ENCODE results near the gene MYH11.
"Not testable (repeated sequence)": the region's sequence is repeated elsewhere in the genome, so short reads cannot be mapped to it uniquely, and the experiment has no call there.

MYH11 gene

DNA sequence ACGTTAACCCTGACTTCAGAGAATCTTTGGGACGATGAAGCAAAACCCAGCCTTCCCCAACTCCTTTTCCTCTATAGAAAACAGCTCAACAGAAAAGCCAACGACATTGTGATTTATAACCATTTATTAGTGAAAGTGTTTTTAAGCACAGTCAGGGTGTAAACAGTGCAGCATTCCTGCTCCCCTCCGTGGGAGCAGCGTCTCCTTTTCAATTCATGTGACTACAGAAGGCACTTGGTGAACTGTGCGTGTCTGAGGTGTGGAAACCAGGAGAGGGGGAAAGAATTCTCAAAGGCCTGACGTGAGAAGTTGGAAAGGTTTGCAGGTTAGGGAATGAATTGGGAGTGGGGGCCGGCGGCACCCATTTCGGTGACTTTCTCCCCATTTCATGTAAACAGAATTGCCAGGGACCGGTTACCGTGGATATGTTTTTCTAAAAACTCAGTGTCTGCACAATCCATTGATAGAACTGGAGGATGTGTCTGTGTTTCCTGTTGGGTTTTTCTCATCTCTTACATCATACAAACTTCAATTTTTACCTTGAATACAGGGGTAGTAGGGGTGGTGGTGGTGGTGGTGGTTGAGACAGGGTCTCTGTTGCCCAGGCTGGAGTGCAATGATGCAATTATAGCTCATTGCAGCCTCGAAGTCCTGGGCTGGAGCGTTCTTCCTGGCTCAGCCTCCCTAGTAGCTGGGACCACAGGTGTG lies 153.6 kb downstream of the MYH11 start:
- no peak for DNase-seq

DNA sequence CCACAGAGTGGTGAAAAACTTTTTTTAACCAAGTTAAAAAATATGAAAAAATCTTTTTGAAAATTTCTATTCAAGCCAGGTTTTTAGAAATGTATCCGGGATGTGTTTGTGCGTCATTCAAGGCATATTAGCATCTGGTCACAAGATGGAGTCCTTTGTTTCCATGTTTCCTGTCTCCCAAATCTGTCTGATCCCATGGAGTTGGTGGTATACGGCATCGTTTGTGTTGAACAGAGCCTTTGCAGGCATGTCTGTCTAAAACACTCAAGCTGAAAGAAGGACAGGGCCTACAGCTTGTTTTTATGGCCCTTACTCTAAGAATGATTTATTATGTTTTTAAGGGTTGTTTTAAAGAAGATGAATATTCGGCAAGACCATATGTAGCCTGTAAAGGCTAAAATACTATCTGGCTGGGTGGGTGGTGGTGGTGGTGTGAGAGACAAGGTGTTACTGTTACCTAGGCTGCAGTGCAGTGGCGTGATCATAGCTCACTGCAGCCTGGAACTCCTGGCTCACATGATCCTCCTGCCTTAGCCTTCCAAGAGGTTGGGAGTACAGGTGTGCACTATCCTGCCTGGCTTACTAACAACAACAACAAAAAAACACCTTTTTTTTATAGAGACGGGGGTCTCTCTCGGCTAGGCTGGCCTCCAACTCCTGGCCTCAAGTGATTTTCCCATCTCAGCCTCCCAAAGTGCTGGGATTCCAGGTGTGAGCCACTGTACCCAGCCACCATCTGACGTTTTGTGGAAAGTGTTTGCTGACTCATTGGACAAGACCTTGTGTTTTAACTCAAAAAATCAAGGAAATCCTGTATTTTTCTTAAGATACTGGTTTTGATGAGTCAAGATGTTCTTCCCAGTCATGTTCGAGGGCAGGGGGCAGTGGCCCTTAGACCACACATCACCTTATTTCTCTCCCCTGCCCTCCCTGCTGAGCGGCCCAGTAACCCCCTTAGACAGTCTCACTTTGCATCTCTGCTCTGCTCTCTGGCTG lies 154.6 kb downstream of the MYH11 start:
- DNase-seq, result no peak

DNA sequence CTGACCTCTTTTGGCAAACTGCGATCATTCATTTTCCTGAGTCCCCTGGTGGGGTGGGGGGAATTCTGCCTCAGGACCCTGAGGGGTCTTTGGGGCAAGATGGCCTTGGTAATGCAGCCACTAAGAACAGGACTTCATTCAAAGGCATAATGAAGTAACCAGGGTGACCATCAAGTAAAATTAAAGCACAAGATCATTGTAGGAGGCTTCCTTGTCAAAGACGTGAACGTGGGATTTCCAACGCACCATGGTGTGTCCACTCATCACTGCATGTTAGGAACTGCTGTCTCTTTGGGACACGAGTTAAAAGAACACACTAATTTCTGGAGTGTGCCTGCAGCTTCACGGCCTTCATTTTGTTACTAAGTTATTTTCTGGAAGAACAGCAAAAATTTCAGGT lies 155.5 kb downstream of the MYH11 start:
- DNase-seq, result no peak

DNA sequence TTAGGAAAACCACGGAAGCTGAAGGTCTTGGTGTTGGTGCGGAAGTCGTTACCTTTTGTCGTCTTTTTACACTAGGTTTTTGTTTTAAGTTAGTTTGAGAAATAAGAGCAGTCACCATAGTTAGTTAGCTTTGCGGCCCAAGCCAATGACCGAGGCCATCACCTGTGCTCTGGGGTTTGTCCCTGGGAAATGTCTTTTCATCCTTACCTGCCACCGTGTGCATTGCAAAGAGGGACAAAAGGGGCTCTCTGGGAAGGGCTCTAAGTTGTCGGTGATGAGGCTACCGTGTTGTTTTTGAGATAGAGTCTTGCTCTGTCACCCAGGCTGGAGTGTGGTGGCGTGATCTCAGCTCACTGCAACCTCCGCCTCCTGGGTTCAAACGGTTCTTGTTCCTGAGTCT lies 157.0 kb downstream of the MYH11 start:
- DNase-seq, result no peak

DNA sequence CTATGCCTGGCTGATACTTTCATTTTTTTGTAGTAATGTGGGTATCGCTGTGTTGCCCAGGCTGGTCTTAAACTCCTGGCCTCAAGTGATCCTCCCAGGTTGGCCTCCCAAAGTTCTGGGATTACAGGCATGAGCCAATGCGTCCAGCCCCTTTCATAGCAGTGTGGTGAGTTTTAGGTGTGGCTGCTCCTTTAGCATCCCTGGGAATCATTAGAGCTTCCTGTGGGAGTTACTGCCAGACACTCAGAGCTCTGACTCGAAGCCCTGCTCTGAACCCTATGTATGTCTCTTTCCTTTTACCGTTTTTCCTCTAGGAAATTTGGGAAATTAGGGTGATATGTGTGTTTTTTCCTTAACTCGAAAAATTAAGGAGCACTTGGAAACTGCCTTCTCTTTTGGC lies 162.3 kb downstream of the MYH11 start:
- DNase-seq, result no peak

DNA sequence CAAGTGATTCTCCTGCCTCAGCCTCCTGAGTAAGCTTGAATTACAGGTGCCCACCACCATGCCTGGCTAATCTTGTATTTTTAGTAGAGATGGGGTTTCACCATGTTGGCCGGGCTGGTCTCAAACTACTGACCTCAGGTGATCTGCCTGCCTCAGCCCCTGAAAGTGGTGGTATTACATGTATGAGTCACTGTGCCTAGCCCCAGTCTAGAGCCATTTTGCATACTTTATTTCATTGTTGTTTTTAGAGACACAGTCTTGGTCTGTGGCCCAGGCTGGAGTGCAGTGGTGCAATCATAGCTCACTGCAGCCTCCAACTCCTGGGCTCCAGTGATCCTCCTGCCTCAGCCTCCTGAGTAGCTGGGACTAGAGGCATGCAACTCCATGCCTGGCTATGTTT lies 164.3 kb downstream of the MYH11 start:
- DNase-seq, result not testable (repeated sequence)

DNA sequence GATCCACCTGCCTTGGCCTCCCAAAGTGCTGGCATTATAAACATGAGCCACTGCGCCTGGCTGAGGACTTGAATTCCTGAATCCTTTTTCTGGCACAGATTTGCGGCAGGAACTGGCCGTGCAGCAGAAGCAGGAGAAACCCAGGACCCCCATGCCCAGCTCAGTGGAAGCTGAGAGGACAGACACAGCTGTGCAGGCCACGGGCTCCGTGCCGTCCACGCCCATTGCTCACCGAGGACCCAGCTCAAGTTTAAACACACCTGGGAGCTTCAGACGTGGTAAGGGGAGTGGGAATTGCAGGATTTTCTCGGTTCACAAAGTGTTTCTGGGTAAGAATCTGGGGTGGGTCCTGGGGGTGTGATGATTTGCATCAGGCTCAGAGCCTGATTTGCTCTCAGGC lies 165.8 kb downstream of the MYH11 start:
- no peak for DNase-seq

DNA sequence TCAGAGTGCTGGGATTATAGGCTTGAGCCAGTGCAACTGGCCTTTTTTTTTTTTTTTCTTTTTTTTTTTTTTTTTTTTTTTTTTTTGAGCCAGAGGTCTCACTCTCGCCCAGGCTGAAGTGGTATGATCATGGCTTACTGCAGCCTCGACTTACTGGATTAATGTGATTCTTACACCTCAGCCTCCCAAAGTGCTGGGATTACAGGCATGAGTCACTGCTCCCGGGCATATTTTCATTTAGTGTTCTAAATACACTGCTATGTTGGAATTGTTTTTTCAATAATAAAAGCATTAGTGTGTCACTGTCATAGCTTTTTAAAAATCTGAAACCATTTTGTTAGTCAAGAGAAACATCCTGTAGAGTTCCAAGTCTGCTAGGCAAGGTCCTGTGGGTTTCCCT lies 166.5 kb downstream of the MYH11 start:
- no peak for DNase-seq

DNA sequence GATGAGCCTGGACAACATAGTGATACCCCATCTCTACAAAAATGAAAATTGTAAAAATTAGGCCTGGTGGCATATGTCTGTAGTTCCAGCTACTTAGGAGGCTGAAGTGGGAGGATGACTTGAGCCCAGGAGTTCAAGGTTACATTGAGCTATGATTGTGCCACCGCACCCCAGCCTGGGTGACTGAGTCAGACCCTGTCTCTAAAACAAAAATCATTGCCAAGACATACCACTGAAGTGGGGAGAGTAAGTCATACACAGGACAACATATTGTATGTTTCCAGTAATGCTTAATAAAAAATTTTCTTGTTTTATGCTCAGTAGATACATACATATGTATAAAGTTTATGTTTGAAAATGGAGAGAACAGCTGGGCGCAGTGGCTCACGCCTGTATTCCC lies 167.5 kb downstream of the MYH11 start:
- DNase-seq, result no peak

DNA sequence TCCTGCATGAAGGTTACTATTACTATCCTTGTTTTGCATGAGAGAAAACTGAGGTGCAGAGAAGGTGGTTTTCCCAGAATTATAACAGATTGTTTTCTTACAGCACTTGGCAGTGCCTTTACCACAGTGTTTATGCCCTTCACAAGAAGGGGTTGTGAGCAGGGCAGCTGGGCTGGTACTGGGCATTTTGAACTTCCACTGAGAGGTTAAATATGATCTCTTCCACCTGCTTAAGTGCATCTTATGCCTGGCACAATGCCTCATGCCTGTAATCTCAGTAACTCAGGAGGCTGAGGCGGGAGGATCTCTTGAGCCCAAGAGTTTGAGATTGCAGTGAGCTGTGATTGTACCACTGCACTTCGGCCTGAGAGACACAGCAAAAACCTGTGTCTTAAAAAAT lies 170.5 kb downstream of the MYH11 start:
- peak; percentile 23 for DNase-seq

DNA sequence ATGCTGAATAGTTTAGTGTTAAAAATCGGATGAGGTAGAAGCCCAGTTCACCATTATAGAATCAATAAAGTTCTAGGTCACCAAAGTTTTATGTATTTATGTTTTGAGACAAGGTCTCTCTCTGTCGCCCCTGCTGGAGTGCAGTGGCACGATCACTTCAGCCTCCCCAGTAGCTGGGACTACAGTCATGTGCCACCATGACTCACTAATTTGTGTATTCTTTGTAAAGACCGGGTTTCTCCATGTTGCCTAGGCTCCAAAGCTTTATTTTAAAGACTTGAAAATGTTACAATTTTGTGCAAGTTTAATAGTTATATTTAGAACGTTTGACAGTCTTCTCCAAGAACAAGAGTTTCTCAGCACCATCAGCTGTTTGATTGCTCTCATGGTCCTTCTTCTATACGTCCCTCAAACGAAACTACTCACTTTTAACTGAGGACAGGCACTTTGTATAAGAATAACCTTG lies 174.7 kb downstream of the MYH11 start:
- DNase-seq, result peak; percentile 47

DNA sequence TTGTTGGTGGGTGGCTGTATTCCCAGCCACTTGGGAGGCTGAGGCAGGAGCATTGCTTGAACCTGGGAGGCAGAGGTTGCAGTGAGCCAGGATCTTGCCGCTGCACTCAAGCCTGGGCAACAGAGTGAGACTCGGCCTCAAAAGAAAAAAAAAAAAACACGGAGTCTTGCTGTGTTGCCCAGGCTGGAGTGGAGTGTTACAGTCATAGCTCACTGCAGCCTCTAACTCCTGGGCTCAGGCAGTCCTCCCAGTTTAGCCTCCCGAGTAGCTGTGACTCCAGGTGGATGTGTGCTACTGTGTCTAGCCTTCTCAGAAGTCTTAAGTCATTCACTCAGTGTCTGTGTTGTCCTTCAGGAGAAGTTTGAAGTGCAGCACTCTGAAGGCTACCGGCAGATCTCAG lies 179.4 kb downstream of the MYH11 start:
- no peak for DNase-seq

DNA sequence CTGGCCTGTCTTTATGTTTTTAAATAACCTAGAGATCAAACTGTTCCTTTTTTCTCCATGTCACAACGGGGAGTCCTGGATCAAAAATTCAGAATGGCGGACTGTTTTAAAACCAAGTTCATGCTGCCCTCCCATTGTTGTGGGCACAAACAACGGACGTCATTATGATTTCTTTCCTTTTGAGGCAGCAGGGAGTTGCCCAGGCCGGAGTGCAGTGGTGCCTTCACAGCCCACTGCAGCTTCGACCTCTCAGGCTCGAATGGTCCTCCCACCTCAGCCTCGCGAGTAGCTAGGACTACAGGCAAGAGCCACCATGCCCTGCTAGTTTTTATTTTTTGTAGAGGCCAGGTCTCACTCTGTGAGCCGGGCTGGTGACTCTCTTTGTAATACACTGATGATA lies 180.3 kb downstream of the MYH11 start:
- no peak for DNase-seq

DNA sequence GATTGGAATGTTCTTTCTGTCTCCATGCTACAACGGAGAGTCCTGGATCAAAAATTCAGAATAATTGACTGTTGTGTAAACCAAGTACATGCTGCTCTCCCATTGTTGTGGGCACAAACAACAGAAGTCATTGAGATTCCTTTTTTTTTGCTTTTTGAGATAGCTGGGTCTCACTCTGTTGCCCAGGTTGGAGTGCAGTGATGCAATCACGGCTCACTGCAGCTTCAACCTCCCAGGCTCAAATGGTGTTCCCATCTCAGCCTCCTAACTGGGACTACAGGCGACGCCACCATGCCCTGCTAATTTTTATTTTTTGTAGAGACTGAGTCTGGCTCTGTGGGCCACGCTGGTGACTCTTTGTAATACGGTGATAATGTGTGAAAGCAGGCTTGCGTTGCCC lies 182.3 kb downstream of the MYH11 start:
- no peak for DNase-seq

DNA sequence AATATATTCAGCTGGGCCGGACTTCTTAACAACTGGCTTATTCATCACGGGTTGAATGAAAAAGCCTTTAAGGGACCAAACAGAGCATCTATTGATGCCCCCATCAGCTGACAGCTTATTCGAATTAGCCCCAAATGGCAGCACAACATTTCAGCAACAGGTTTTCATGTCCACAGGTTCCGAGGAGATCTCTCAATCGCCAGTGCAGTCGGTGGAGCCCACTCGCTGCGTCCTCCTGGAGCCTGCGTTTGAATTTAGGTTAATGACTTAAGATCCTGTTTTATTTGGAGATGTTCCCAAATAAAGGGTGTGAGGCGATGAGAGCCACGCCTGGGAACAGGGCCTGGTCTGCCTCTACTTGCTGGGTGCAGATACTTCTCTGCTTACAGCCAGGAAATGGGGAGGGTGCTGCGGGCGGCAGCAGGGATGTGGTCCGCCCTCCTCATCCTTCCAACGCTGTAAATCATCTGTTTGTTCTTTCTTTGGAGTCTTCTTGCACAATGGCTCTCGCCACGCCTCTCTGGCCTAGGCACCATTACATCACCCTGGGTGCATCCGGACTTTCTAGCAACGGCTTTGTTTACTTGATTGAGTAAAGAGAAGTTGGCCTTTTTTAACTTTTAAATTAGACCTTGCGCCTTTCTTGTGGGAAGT lies 184.2 kb downstream of the MYH11 start:
- peak; percentile 100 for DNase-seq

DNA sequence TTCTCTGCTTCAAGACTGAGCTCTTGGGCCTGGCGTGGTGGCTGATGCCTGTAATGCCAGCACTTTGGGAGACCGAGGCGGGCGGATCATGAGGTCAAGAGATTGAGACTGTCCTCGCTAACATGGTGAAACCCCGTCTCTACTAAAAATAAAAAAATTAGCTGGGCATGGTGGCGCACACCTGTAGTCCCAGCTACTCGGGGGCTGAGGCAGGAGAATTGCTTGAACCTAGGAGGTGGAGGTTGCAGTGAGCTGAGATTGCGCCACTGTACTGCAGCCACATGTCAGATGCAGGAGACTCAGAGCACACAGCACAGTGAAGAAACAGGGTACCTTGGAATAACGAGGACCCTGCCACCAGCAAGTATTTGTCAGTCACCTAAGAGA lies 184.7 kb downstream of the MYH11 start:
- DNase-seq, result not testable (repeated sequence)

DNA sequence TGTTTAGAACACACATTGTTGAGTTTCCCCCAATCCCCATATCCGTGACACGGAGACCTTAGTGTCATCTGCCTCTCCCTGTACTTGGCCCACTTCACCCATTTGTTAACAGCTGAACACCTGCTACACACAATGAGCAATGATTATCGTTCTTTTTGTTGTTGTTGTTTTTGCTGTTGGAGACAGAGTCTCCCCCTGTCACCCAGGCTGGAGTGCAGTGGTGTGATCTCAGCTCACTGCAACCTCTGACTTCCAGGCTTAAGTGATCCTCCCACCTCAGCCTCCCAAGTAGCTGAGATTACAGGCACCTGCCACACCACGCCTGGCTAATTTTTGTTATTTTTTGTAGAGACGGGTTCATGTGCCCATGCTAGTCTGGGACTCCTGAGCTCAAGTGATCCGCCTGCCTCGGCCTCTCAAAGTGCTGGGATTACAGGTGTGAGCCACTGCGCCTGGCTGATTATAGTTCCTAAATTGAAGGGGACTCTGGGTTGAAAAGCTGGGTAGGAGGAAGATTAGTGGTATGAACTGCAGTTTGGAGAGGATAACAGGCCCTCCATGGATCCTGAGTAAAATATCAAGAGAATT lies 185.2 kb downstream of the MYH11 start:
- peak; percentile 62 for DNase-seq

DNA sequence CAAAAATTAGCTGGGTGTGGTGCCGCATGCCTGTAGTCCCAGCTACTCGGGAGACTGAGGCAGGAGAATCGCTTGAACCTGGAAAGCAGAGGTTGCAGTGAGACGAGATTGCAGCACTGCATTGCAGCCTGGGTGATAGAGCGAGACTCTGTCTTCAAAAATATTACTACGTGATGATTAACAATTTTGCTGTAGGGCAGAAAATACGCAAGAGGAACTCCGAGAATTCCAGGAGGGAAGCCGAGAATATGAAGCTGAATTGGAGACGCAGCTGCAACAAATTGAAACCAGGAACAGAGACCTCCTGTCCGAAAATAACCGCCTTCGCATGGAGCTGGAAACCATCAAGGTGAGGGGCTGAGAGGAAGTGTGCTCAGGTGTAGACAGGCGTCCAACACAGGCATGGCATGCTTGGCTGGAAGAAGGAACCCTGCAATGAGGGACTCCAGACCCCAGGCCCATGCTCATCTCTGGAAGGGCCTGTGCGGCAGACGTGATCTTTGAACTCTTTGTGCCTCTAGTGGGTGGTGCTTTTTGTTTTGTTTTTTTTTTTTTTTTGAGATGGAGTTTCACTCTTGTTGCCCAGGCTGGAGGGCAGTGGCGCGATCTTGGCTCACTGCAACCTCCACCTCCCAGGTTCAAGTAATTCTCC lies 189.6 kb downstream of the MYH11 start:
- no peak for DNase-seq

DNA sequence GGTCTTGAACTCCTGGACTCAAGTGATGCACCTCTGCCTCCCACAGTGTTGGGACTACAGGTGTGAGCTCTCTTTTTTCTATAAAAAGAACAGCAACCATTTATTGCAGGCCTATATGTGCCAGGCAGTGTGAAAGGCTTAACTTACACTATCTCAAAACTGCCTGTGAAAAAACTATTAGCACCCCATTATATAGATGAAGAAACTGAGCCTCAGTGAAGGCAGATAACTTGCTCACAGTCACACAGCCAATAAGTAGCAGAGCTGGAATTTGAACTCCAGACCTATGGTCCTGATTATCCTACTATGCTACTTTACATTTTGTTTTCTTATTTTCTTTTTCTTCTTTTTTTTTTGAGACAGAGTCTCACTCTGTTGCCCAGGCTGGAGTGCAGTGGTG lies 191.7 kb downstream of the MYH11 start:
- no peak for DNase-seq

DNA sequence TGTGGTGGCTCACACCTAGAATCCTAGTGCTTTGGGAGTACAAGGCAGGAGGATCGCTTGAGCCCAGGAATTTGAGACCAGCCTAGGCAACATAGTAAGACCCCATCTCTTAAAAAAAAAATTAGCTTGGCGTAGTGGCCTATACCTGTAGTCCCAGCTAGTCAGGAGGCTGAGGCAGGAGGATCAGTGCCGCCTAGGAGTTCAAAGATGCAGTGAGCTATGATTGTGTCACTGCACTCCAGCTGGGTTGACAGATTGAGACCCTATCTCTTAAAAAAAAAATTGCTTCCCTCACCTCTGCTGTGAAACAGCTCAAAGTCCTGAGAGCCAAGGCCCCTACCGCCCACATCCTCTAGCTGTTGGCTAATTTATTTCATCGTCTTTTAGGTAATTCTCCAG lies 196.6 kb downstream of the MYH11 start:
- no peak for DNase-seq

DNA sequence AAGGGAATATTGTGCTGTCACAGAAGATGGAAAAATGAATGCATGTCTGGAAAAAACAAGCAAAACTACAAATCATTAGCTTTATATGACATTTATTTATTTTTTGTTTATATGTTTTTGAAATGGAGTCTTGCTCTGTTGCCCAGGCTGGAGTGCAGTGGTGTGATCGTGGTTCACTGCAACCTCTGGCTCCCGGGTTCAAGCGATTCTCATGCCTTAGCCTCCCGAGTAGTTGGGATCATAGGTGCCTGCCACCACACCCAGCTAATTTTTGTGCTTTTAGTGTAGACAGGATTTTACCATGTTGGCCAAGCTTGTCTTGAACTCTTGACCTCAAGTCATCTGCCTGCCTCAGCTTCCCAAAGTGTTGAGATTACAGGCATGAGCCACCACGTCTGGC lies 198.3 kb downstream of the MYH11 start:
- DNase-seq, result no peak

DNA sequence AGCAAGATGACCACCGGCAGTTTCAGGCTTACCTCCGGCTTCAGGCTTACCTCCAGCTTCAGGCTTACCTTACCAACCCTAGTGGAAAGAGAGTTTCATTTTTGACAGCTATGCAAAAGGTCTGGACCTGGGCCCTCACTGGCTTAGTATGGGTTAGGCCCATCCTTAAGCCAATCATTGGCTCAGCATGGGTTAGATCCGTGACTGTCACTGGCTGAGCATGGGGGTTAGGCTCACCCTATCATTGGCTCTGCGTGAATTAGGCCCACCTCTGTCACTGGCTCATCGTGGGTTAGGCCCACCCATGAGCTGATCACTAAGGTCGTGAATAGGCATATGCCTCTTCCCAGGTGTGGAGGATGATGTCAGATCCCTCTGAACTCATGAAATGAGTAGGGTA lies 198.7 kb downstream of the MYH11 start:
- no peak for DNase-seq

DNA sequence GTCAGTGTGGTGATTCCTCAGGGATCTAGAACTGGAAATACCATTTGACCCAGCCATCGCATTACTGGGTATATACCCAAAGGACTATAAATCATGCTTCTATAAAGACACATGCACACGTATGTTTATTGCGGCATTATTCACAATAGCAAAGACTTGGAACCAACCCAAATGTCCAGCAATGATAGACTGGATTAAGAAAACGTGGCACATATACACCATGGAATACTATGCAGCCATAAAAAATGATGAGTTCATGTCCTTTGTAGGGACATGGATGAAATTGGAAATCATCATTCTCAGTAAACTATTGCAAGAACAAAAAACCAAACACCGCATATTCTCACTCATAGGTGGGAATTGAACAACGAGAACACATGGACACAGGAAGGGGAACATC lies 201.3 kb downstream of the MYH11 start:
- not testable (repeated sequence) for DNase-seq

All from NCI-H510A treated with DMSO at 0.1 percent for 48 hours (cell line).